ENCODE measurements around the gene SS18L1. TPM values are rescaled to one million over a fixed set of nuclear protein-coding genes. Genes with fewer than 3 reads are reported as not detected.

Gene SS18L1
- total RNA-seq, 1 experiment from 2014 or later = 21.6 TPM

DNA sequence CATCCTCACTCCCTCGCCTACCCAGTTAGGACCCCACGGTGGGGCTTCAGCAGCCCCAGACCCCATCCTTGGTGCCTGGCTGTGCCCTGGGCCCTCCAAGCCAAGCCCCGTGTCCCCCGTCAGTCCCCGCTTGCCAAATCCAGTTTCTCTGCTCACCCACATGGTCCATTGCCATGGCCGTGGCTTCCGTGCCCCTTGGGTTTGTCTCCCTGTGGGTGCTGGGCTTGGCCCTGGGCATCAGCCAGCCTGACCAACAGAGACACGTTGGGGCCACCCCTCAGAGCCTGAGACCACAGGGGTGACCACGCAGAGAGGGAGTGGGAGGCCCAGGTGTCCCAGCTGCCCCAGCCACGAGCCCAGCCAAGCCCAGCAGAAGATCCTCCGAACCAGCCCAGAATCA is 7.7 kb downstream of the SS18L1 start:
- TF ChIP-seq POLR2AphosphoS5 (IDR thresholded peaks at IDR 0.05; ENCODE audit: low read depth, low read length) = no peak
- TF ChIP-seq TCF7L2 (IDR thresholded peaks at IDR 0.05; ENCODE audit: low read depth, low read length) = no peak
- TF ChIP-seq, protein P1, sequence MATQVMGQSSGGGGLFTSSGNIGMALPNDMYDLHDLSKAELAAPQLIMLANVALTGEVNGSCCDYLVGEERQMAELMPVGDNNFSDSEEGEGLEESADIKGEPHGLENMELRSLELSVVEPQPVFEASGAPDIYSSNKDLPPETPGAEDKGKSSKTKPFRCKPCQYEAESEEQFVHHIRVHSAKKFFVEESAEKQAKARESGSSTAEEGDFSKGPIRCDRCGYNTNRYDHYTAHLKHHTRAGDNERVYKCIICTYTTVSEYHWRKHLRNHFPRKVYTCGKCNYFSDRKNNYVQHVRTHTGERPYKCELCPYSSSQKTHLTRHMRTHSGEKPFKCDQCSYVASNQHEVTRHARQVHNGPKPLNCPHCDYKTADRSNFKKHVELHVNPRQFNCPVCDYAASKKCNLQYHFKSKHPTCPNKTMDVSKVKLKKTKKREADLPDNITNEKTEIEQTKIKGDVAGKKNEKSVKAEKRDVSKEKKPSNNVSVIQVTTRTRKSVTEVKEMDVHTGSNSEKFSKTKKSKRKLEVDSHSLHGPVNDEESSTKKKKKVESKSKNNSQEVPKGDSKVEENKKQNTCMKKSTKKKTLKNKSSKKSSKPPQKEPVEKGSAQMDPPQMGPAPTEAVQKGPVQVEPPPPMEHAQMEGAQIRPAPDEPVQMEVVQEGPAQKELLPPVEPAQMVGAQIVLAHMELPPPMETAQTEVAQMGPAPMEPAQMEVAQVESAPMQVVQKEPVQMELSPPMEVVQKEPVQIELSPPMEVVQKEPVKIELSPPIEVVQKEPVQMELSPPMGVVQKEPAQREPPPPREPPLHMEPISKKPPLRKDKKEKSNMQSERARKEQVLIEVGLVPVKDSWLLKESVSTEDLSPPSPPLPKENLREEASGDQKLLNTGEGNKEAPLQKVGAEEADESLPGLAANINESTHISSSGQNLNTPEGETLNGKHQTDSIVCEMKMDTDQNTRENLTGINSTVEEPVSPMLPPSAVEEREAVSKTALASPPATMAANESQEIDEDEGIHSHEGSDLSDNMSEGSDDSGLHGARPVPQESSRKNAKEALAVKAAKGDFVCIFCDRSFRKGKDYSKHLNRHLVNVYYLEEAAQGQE (IDR thresholded peaks at IDR 0.05; ENCODE audit: insufficient read depth in 1 of 2, low read depth in 2 of 2, low read length in 1 of 2) = no peak
- TF ChIP-seq SIN3A (IDR thresholded peaks at IDR 0.05; ENCODE audit: borderline replicate concordance, insufficient read depth, low read depth, low read length) = no peak
- TF ChIP-seq, protein P2, sequence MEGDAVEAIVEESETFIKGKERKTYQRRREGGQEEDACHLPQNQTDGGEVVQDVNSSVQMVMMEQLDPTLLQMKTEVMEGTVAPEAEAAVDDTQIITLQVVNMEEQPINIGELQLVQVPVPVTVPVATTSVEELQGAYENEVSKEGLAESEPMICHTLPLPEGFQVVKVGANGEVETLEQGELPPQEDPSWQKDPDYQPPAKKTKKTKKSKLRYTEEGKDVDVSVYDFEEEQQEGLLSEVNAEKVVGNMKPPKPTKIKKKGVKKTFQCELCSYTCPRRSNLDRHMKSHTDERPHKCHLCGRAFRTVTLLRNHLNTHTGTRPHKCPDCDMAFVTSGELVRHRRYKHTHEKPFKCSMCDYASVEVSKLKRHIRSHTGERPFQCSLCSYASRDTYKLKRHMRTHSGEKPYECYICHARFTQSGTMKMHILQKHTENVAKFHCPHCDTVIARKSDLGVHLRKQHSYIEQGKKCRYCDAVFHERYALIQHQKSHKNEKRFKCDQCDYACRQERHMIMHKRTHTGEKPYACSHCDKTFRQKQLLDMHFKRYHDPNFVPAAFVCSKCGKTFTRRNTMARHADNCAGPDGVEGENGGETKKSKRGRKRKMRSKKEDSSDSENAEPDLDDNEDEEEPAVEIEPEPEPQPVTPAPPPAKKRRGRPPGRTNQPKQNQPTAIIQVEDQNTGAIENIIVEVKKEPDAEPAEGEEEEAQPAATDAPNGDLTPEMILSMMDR (IDR thresholded peaks at IDR 0.05) = no peak
- no peak for DNase-seq (ENCODE audit: low read depth, low spot score)
- Histone ChIP-seq H3K27ac (ENCODE audit: low read length) (no peak overlapping the region), H3K9me3 (ENCODE audit: control insufficient read depth, insufficient read depth, low read depth, low read length) (no peaks in the 10 kb centered on the region), H3K4me1 (ENCODE audit: control insufficient read depth, insufficient read depth, low read length) (peaks cover 22% of the 10 kb centered on the region), H3K36me3 (ENCODE audit: control insufficient read depth, insufficient read depth, low read length) (no peaks in the 10 kb centered on the region), H3K27me3 (ENCODE audit: control insufficient read depth, insufficient read depth, low read length) (no peaks in the 10 kb centered on the region), H3K4me3 (ENCODE audit: low read depth in 2 of 2, low read length in 2 of 2) (no peak overlapping the region)
- ChIA-PET POLR2A (no interaction called here), CTCF (no interaction called here)
- intact Hi-C loops (cut with micrococcal nuclease; ENCODE audit: unreplicated experiment) = no loop called here
- no peak for ATAC-seq
- no TSS peak for BruUV-seq (replicated peaks)
- in situ Hi-C loops (cut with HindIII; ENCODE audit: low pct_unique_long_range_greater_than_20kb, low sequenced_read_pairs) = no loop called here

DNA sequence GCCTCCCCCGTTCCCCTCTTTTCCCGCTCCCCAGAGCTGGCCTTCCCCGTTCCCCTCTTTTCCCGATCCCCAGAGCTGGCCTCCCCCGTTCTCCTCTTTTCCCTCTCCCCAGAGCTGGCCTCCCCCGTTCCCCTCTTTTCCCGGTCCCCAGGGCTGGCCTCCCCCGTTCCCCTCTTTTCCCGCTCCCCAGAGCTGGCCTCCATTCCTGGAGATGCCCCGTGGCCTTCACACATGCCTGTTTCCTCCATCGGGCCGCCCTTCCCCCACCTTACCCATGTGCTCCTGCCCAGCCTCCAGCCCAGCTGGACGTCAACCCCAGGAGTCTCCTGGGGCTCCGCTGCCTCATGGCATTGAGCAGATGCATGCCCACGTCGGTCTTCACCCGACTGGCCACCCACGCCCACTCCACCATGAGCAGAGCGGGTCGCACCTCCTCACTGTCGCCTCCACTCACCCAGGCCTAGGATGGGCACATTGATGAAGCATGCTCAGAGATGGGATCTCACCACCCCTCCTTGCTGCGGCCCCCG is 8.3 kb downstream of the SS18L1 start:
- TF ChIP-seq, protein P2 (IDR thresholded peaks at IDR 0.05) = no peak
- CTCF ChIA-PET = no interaction called here
- Histone ChIP-seq H3K27me3 (ENCODE audit: control insufficient read depth, insufficient read depth, low read length) (no peaks in the 10 kb centered on the region), H3K4me3 (ENCODE audit: low read depth in 2 of 2, low read length in 2 of 2) (no peak overlapping the region), H3K9me3 (ENCODE audit: control insufficient read depth, insufficient read depth, low read depth, low read length) (no peaks in the 10 kb centered on the region), H3K36me3 (ENCODE audit: control insufficient read depth, insufficient read depth, low read length) (no peaks in the 10 kb centered on the region), H3K27ac (ENCODE audit: low read length) (no peak overlapping the region), H3K4me1 (ENCODE audit: control insufficient read depth, insufficient read depth, low read length) (peaks cover 27% of the 10 kb centered on the region)
- POLR2A ChIA-PET = no interaction called here
- in situ Hi-C loops (cut with HindIII; ENCODE audit: low pct_unique_long_range_greater_than_20kb, low sequenced_read_pairs) (no loop called here), intact Hi-C loops (cut with micrococcal nuclease; ENCODE audit: unreplicated experiment) (no loop called here)
- no peak for DNase-seq (ENCODE audit: low read depth, low spot score)
- BruUV-seq (replicated peaks) = no TSS peak
- ATAC-seq = no peak

Measured in Panc1 (cell line).